MCF 10A (cell line): ENCODE results near the gene OXSR1. TPM values are rescaled to one million over a fixed set of nuclear protein-coding genes. Genes with fewer than 3 reads are reported as not detected.

Experiments used
- Bru-seq: library from RNA; stranded (reverse); fragments of 400-500 nt; gene quantifications from one replicate; lab custom pipeline; 2021; lab: Mats Ljungman, UMichigan
- BruChase-seq, 2 experiments: library from RNA; stranded (reverse); fragments of 400-500 nt; gene quantifications; one replicate each; lab custom pipeline; 2021; lab: Mats Ljungman, UMichigan
- BruUV-seq: library from RNA; stranded (reverse); fragments of 400-500 nt; replicated peaks from 2 replicates; lab custom pipeline; 2021; lab: Mats Ljungman, UMichigan
- CTCF ChIA-PET: fragments of 300-600 bp; sonication (Branson Sonifier 250); formaldehyde crosslinking; extraction: SDS; loops from one replicate; lab custom pipeline; 2021; ENCODE audit warnings: antibody characterized with exemption, inconsistent platforms; lab: Yijun Ruan, JAX
- POLR2A ChIA-PET: fragments of 300-600, 350-650 bp; sonication (Branson Sonifier 250); formaldehyde crosslinking; extraction: SDS; loops from one replicate; lab custom pipeline; 2020; ENCODE audit warnings: antibody characterized with exemption, inconsistent platforms; lab: Yijun Ruan, JAX
- DNase-seq: peaks from one replicate; pipeline ENCODE4 v3.0.0-alpha.2; 2018; ENCODE audit not compliant: unreplicated experiment
- H3K27ac Mint-ChIP-seq: one replicate; pipeline ENCODE4 v1.8.0; 2022; ENCODE audit warnings: mild to moderate bottlenecking, low read depth, mixed read lengths; ENCODE audit not compliant: unreplicated experiment
- H3K27me3 Mint-ChIP-seq: one replicate; pipeline ENCODE4 v1.8.0; 2022; ENCODE audit warnings: mixed read lengths; ENCODE audit not compliant: insufficient read depth, unreplicated experiment
- H3K36me3 Mint-ChIP-seq: one replicate; pipeline ENCODE4 v1.8.0; 2022; ENCODE audit warnings: mild to moderate bottlenecking, moderate library complexity, mixed read lengths; ENCODE audit not compliant: insufficient read depth, unreplicated experiment
- H3K4me1 Mint-ChIP-seq: one replicate; pipeline ENCODE4 v1.8.0; 2022; ENCODE audit warnings: mixed read lengths; ENCODE audit not compliant: insufficient read depth, unreplicated experiment
- H3K4me3 Mint-ChIP-seq: one replicate; pipeline ENCODE4 v1.8.0; 2022; ENCODE audit warnings: mild to moderate bottlenecking, moderate library complexity, mixed read lengths; ENCODE audit not compliant: unreplicated experiment
- H3K9me3 Mint-ChIP-seq: one replicate; pipeline ENCODE4 v1.8.0; 2022; ENCODE audit warnings: mixed read lengths; ENCODE audit not compliant: unreplicated experiment
- intact Hi-C: fragments of 100-400 bp; cut with micrococcal nuclease; formaldehyde crosslinking; loops from 2 replicates; pipeline ENCODE4 v1.14.1; 2022
- long read RNA-seq: library from polyadenylated mRNA; stranded (forward); transcript quantifications from one replicate; pipeline ENCODE4 v2.0.0, GENCODE V29; 2022
- total RNA-seq: library from RNA; stranded (reverse); gene quantifications from 2 replicates; pipeline ENCODE4 v1.2.3, GENCODE V29; 2022
- TF ChIP-seq, protein P1 (sequence below): fragments of 200-600 bp; IDR thresholded peaks from one replicate; pipeline ENCODE4 v1.8.0; 2022; ENCODE audit warnings: antibody characterized with exemption, mild to moderate bottlenecking; ENCODE audit not compliant: unreplicated experiment

OXSR1 gene
- total RNA-seq (71.7 and 75.5 TPM in 2 replicates), Bru-seq, nascent RNA (percentile 95 among the genes with signal in this experiment), BruChase-seq, experiment 1, labeled RNA remaining after a 6-hour chase (percentile 89 among the genes with signal in this experiment), BruChase-seq, experiment 2, labeled RNA remaining after a 2-hour chase (percentile 91 among the genes with signal in this experiment)
- long read RNA-seq, full-length matches to known transcripts: 73 of 134 reads
- long read RNA-seq, partial matches to known transcripts: 44 of 134 reads
- long read RNA-seq, other reads (novel, unspliced or antisense): 17 of 134 reads

DNA sequence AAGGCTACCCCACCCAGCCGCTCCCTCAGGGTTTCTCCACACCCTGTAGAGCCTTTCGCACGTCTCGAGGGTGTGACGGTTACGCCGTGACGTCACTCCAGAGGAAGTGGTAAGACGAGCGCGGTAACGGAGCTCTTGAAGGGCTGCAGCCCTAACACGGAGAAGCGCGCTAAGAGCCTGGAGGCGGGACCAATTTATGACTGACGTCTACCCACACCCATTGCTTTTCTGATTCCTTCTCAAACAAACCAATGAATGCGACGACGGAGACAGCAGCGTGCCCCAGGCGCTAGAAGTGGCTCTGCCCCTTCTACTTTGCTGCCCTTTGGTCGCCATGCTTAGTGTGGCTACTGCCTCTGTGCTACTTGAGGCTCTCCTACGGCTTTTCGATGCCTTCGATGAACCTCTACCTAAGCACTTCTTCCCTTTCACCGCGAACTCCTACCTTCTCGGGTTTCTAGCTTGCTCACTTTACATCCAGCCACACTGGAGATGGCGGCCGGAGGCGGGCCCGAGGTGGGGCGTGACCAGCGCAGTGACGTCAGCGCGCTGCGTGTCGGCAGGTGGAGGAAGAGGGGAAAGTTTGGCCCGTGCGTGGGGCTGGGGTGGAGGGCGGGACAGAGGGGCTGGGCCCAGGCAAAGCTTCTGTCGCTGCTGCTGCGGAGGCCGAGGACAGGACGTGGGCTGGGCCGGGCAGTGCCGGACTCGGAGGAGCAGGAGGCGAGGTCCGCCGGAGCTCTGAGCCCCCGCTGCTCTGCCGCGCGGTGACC lies at the start of gene OXSR1:
TSS of gene OXSR1 (plus strand) at position 586 of the 770 bp plus-strand sequence. CDS start 340 bp downstream, outside the sequence.
- peak within 1 kb of the TSS; percentile 87 for H3K4me3 Mint-ChIP-seq
- DNase-seq: peak; percentile 99
- BruUV-seq: no TSS peak
- CTCF ChIA-PET: interaction anchor here (0.6 to 3.0 kb wide), 13 partner anchors 9 to 840 kb away, joined by 3 to 8 read pairs (median 5); partner anchors contain the start of gene XYLB
- intact Hi-C loops: loop anchor here (1.0 to 2.0 kb wide), 3 partner anchors 11 to 82 kb away; partner anchors contain the start of gene MYD88
- H3K36me3 Mint-ChIP-seq: peaks cover 17% of the 10 kb centered on the region
- H3K27ac Mint-ChIP-seq: peak within 1 kb of the TSS; percentile 93
- peaks cover 29% of the 10 kb centered on the region for H3K4me1 Mint-ChIP-seq
- H3K9me3 Mint-ChIP-seq: no peaks in the 10 kb centered on the region
- H3K27me3 Mint-ChIP-seq: no peaks in the 10 kb centered on the region
- TF ChIP-seq, protein P1, sequence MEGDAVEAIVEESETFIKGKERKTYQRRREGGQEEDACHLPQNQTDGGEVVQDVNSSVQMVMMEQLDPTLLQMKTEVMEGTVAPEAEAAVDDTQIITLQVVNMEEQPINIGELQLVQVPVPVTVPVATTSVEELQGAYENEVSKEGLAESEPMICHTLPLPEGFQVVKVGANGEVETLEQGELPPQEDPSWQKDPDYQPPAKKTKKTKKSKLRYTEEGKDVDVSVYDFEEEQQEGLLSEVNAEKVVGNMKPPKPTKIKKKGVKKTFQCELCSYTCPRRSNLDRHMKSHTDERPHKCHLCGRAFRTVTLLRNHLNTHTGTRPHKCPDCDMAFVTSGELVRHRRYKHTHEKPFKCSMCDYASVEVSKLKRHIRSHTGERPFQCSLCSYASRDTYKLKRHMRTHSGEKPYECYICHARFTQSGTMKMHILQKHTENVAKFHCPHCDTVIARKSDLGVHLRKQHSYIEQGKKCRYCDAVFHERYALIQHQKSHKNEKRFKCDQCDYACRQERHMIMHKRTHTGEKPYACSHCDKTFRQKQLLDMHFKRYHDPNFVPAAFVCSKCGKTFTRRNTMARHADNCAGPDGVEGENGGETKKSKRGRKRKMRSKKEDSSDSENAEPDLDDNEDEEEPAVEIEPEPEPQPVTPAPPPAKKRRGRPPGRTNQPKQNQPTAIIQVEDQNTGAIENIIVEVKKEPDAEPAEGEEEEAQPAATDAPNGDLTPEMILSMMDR: no peak
- POLR2A ChIA-PET: interaction anchor here (0.6 to 5.8 kb wide), 29 partner anchors 8 to 312 kb away, joined by 3 to 188 read pairs (median 5); partner anchors contain the start of genes ACAA1, MYD88 and XYLB

- Mint-ChIP-seq H3K4me3 (no peak overlapping the region), H3K27me3 (peaks cover 12% of the 10 kb centered on the region), H3K4me1 (no peaks in the 10 kb centered on the region), H3K27ac (no peak overlapping the region), H3K9me3 (no peaks in the 10 kb centered on the region), H3K36me3 (peaks cover 11% of the 10 kb centered on the region)
- BruUV-seq: no TSS peak
- ChIA-PET CTCF (interaction anchor here (0.6 to 3.2 kb wide), 12 partner anchors 9 to 885 kb away, joined by 3 to 46 read pairs (median 6); no protein-coding TSS in a partner anchor), POLR2A (interaction anchor here (0.6 to 2.0 kb wide), 4 partner anchors 10 to 155 kb away, joined by 3 to 9 read pairs (median 4); partner anchors contain the start of gene ACAA1)
- no peak for DNase-seq
- intact Hi-C loops: loop anchor here (5.0 kb wide), 1 partner anchor 231 kb away; the partner anchor contains the start of gene XYLB
- TF ChIP-seq, protein P1: no peak
Measured at GRCh38 chr3:38115645-38116427, 49.5 kb upstream of the OXSR1 start.

DNA sequence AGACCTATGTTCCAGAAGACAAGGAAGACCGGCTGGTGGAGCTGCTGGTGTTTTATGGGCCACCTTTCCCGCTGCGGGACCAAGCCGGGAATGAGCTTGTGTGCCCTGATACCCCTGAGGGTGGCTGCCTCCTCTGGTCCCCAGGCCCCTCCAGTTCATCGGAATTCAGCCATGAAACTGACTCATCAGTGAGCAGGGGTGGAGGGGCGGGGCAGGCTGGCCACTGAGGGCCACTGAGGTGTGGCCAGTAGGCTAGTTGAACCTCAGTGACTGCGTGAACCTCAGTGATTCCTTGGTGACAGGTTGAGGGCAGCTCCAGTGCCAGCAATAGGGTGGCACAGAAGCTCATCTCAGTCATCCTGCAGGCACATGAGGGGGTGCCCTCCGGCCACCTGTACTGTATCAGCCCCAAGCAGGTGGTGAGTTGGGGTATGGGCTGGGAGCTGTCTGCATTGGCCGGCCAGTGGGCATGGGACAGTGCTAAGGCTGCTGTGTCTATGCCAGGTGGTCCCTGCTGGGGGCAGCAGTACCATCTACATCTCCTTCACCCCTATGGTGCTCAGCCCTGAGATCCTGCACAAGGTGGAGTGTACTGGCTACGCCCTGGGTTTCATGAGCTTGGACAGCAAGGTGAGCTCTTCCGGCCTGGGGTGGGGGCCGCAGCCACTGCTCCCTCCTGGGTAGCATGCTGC lies 48.7 kb upstream of the OXSR1 start:
- no TSS peak for BruUV-seq
- H3K27ac Mint-ChIP-seq: no peak overlapping the region
- CTCF ChIA-PET: interaction anchor here (0.5 to 4.4 kb wide), 26 partner anchors 9 to 1010 kb away, joined by 3 to 46 read pairs (median 4); partner anchors contain the start of gene XYLB
- intact Hi-C loops: loop anchor here (1.0 to 5.0 kb wide), 2 partner anchors 112 to 231 kb away; partner anchors contain the start of gene XYLB
- no peak overlapping the region for H3K4me3 Mint-ChIP-seq
- TF ChIP-seq, protein P1: no peak
- POLR2A ChIA-PET: interaction anchor here (0.6 to 2.0 kb wide), 4 partner anchors 9 to 154 kb away, joined by 3 to 9 read pairs (median 4); partner anchors contain the start of gene ACAA1
- H3K27me3 Mint-ChIP-seq: peaks cover 12% of the 10 kb centered on the region
- DNase-seq: no peak
- peaks cover 13% of the 10 kb centered on the region for H3K36me3 Mint-ChIP-seq
- H3K4me1 Mint-ChIP-seq: no peaks in the 10 kb centered on the region
- no peaks in the 10 kb centered on the region for H3K9me3 Mint-ChIP-seq
